ENCODE results near the gene LIMK1. TPM values are rescaled to one million over a fixed set of nuclear protein-coding genes. Genes with fewer than 3 reads are reported as not detected.

Gene LIMK1
- total RNA-seq, 6 donors from 2014 or later: 15.9 to 51.9 (median 33.0) TPM

DNA sequence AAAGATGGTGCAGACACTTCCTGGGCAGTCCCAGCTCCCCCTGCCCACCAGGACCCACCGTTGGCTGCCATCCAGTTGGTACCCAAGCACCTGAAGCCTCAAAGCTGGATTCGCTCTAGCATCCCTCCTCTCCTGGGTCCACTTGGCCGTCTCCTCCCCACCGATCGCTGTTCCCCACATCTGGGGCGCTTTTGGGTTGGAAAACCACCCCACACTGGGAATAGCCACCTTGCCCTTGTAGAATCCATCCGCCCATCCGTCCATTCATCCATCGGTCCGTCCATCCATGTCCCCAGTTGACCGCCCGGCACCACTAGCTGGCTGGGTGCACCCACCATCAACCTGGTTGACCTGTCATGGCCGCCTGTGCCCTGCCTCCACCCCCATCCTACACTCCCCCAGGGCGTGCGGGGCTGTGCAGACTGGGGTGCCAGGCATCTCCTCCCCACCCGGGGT lies 14.5 kb upstream of the LIMK1 start:
- Histone ChIP-seq H3K4me1 (no peaks in the 10 kb centered on the region), H3K27ac (no peak overlapping the region), H3K27me3 (no peaks in the 10 kb centered on the region), H3K36me3 (no peaks in the 10 kb centered on the region), H3K9me3 (no peaks in the 10 kb centered on the region), H3K4me3 (no peak overlapping the region)
- TF ChIP-seq POLR2A (IDR thresholded peaks at IDR 0.05) (no peak), POLR2AphosphoS5 (IDR thresholded peaks at IDR 0.05) (peak in 1 of 2 donors; percentile 10)
- ATAC-seq (ENCODE audit: low FRiP score in 2 of 2): no peak
- 90 to 94% methylated on average over 16 of the region's 16 CpGs for WGBS, 2 donors
- DNase-seq: peak in 1 of 2 donors; percentile 50

DNA sequence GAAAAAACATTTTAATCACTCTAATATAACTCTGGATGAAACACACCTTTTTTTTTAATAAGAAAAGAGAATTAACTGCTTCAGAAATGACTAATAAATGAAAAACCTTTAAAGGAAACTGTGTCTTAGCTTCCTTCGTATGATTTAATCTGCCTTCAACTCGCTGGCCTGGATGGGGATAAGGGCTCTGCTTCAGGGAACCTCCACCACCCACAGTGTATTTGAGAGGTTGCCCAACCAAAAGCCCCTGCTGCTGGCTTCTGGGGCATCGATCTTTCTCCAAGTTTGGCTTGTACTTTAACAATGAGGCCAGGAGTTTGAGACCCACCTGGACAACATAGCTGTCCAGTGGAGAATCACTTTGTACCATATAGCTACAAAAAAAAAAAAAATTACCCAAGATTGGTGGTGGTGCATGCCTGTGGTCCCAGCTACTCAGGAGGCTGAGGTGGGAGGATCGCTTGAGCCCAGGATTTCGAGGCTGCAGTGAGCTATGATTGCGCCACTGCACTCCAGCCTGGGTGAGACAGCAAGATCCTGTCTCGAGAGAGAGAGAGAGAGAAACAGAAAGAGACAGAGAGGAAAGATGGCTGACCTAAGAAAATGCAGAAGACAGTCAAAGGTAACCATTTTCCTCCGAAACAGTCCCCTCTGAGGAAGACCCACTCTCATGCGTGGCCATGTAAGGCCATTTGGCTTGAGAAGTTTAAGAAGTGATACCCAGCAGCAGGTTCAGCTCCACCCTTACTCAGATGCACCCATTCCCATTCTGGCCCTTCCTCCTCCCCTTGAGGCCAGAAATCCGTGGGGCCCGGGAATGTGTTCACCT lies 13.6 kb upstream of the LIMK1 start:
- H3K36me3 ChIP-seq: no peaks in the 10 kb centered on the region
- no peak for TF ChIP-seq POLR2AphosphoS5 (IDR thresholded peaks at IDR 0.05)
- TF ChIP-seq EP300 (IDR thresholded peaks at IDR 0.05): no peak
- no peak for TF ChIP-seq POLR2A (IDR thresholded peaks at IDR 0.05)
- TF ChIP-seq, protein P1, sequence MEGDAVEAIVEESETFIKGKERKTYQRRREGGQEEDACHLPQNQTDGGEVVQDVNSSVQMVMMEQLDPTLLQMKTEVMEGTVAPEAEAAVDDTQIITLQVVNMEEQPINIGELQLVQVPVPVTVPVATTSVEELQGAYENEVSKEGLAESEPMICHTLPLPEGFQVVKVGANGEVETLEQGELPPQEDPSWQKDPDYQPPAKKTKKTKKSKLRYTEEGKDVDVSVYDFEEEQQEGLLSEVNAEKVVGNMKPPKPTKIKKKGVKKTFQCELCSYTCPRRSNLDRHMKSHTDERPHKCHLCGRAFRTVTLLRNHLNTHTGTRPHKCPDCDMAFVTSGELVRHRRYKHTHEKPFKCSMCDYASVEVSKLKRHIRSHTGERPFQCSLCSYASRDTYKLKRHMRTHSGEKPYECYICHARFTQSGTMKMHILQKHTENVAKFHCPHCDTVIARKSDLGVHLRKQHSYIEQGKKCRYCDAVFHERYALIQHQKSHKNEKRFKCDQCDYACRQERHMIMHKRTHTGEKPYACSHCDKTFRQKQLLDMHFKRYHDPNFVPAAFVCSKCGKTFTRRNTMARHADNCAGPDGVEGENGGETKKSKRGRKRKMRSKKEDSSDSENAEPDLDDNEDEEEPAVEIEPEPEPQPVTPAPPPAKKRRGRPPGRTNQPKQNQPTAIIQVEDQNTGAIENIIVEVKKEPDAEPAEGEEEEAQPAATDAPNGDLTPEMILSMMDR (IDR thresholded peaks at IDR 0.05): no peak
- H3K4me3 ChIP-seq: no peak overlapping the region
- ATAC-seq (ENCODE audit: low FRiP score in 2 of 2) (no peak), DNase-seq (no peak)
- WGBS, 2 donors: 75 to 78% methylated on average over 11 of the region's 11 CpGs
- H3K27ac ChIP-seq: no peak overlapping the region
- H3K9me3 ChIP-seq: no peaks in the 10 kb centered on the region
- no peaks in the 10 kb centered on the region for H3K27me3 ChIP-seq
- H3K4me1 ChIP-seq: no peaks in the 10 kb centered on the region

- H3K9me3 ChIP-seq: no peaks in the 10 kb centered on the region
- H3K4me1 ChIP-seq: no peaks in the 10 kb centered on the region
- 70 to 80% methylated on average over 6 of the region's 6 CpGs for WGBS, 2 donors
- DNase-seq (peak in 1 of 2 donors; percentile 32), ATAC-seq (ENCODE audit: low FRiP score in 2 of 2) (peak in 1 of 2 donors; percentile 38)
- TF ChIP-seq POLR2A (IDR thresholded peaks at IDR 0.05): no peak
- TF ChIP-seq, protein P1 (IDR thresholded peaks at IDR 0.05): no peak
- TF ChIP-seq EP300 (IDR thresholded peaks at IDR 0.05): no peak
- no peak for TF ChIP-seq POLR2AphosphoS5 (IDR thresholded peaks at IDR 0.05)
- H3K27ac ChIP-seq: no peak overlapping the region
- H3K4me3 ChIP-seq: no peak overlapping the region
- H3K36me3 ChIP-seq: no peaks in the 10 kb centered on the region
- no peaks in the 10 kb centered on the region for H3K27me3 ChIP-seq
Observed at GRCh38 chr7:74070619-74070921, 13.0 kb upstream of the LIMK1 start.

GRCh38 chr7:74071121-74071520 lies 12.5 kb upstream of the LIMK1 start:
- Histone ChIP-seq H3K4me3 (no peak overlapping the region), H3K36me3 (no peaks in the 10 kb centered on the region), H3K27ac (no peak overlapping the region), H3K9me3 (no peaks in the 10 kb centered on the region), H3K4me1 (no peaks in the 10 kb centered on the region), H3K27me3 (no peaks in the 10 kb centered on the region)
- TF ChIP-seq EP300 (IDR thresholded peaks at IDR 0.05) (no peak), POLR2AphosphoS5 (IDR thresholded peaks at IDR 0.05) (no peak), POLR2A (IDR thresholded peaks at IDR 0.05) (no peak)
- TF ChIP-seq, protein P1 (IDR thresholded peaks at IDR 0.05): no peak
- WGBS, 2 donors: 92 to 94% methylated on average over 3 of the region's 3 CpGs
- DNase-seq (no peak), ATAC-seq (ENCODE audit: low FRiP score in 2 of 2) (no peak)

GRCh38 chr7:74074770-74075169 lies 8.8 kb upstream of the LIMK1 start:
- Histone ChIP-seq H3K9me3 (no peaks in the 10 kb centered on the region), H3K36me3 (no peaks in the 10 kb centered on the region), H3K4me3 (no peak overlapping the region), H3K4me1 (no peaks in the 10 kb centered on the region), H3K27me3 (no peaks in the 10 kb centered on the region), H3K27ac (no peak overlapping the region)
- 92 to 97% methylated on average over 1 of the region's 1 CpG for WGBS, 2 donors
- DNase-seq (no peak), ATAC-seq (ENCODE audit: low FRiP score in 2 of 2) (no peak)
- no peak for TF ChIP-seq POLR2AphosphoS5 (IDR thresholded peaks at IDR 0.05)
- no peak for TF ChIP-seq POLR2A (IDR thresholded peaks at IDR 0.05)
- TF ChIP-seq, protein P1 (IDR thresholded peaks at IDR 0.05): no peak
- no peak for TF ChIP-seq EP300 (IDR thresholded peaks at IDR 0.05)
